KOPT-K1 (cell line): ENCODE results near the gene NAMPT.
"Not testable (repeated sequence)": the region's sequence is repeated elsewhere in the genome, so short reads cannot be mapped to it uniquely, and the experiment has no call there.

Experiments
- H3K27ac ChIP-seq: fragments of 200-600 bp; sonication (generic); 2 replicates; pipeline ENCODE4 v1.5.1; 2016; ENCODE audit warnings: antibody characterized with exemption, mild to moderate bottlenecking, low read depth, low read length; ENCODE audit not compliant: poor library complexity, severe bottlenecking
- H3K36me3 ChIP-seq: fragments of 200-600 bp; sonication (generic); 2 replicates; pipeline ENCODE4 v1.5.1; 2017; ENCODE audit warnings: antibody characterized with exemption, mild to moderate bottlenecking, low read length, moderate library complexity; ENCODE audit not compliant: insufficient read depth
- H3K9me3 ChIP-seq: fragments of 200-600 bp; sonication (generic); 2 replicates; pipeline ENCODE4 v1.5.1; 2017; ENCODE audit warnings: antibody characterized with exemption, low read length, mild to moderate bottlenecking; ENCODE audit not compliant: insufficient read depth, poor library complexity, severe bottlenecking

Gene NAMPT

DNA sequence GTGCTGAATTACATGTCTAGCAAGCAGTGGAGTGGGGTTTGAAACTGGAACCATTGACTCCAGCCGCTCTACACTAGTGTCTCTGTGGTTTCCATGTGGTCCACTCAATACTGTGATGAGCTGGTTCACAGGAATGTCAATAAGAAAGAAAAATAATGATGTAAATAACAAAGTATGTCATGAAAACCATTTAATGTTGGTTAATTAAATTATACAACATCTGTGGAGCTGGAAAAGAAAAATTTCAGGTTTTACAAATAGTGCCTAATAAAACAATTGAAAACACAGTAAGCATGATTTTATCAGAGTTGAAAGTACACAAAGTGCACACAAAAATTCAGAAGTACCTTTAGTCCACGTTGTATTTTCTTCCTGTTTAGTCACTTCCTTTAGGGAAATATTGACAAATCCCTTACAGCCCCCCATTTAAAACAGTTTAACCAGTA, 28.7 kb upstream of the NAMPT start:
- H3K9me3 ChIP-seq = no peaks in the 10 kb centered on the region
- no peak overlapping the region for H3K27ac ChIP-seq
- H3K36me3 ChIP-seq = no peaks in the 10 kb centered on the region

DNA sequence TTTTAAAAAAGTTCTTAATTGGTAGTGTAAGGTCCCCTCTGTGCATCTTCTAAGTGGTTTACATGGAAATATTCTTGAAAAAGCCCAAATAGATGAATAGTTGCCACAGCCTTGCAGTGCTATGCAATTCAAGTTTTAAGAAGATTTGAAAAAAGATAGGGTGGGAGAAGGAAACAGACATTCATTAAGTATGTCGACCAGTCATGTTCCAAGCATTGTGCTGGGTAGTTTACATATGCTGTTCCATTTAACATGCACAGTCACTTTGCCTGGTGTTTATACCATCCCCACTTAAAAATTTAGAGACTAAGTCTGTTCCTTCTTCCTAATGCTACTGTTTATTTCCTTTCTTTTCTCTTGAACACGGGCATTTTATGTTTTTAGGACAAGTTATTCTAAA, 28.1 kb upstream of the NAMPT start:
- H3K36me3 ChIP-seq = no peaks in the 10 kb centered on the region
- no peak overlapping the region for H3K27ac ChIP-seq
- H3K9me3 ChIP-seq = no peaks in the 10 kb centered on the region

GRCh38 chr7:106312099-106312871, 27.5 kb upstream of the NAMPT start:
- Histone ChIP-seq H3K36me3 (no peaks in the 10 kb centered on the region), H3K9me3 (no peaks in the 10 kb centered on the region), H3K27ac (no peak overlapping the region)

DNA sequence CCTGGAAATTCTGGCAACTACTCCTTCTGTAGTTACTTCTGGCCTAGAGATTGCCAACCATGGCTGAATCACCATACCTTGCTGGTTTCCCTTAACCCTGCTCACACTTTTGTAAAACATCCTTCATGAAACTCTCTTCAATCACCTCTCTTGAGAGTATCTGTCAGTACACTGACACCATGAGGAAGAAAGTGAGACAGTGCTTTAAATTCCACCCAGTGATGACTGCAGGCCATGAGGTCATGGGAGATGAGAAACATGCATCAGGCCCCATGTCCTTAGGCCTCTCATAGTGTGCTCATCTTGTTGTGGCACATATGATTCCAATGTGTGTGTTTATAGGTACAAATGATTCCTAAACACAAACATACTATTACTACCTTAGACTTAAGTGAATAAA, 24.6 kb upstream of the NAMPT start:
- no peak overlapping the region for H3K27ac ChIP-seq
- H3K9me3 ChIP-seq = no peaks in the 10 kb centered on the region
- no peaks in the 10 kb centered on the region for H3K36me3 ChIP-seq

DNA sequence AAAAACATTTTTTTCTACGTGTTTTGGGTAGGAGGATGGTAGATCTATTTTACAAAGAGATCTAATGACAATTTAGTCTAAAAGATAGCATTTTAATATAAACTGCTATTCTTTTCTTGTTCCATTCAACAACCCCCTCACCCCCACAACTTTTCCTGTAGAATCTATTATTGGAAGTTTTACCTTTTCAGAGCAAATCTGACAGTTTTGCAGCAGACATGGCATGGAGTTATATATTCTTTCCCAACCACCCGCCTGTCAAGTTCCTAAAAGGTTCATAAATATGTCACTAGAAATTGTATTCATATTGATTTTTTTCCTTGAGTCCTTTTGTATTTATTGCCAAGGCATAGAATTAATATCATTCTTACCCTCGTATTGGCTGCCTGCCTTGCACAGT, 21.5 kb upstream of the NAMPT start:
- Histone ChIP-seq H3K9me3 (peaks cover 3% of the 10 kb centered on the region), H3K36me3 (no peaks in the 10 kb centered on the region), H3K27ac (no peak overlapping the region)

GRCh38 chr7:106305732-106306131, 20.9 kb upstream of the NAMPT start:
- no peak overlapping the region for H3K27ac ChIP-seq

GRCh38 chr7:106304568-106304967, 19.8 kb upstream of the NAMPT start:
- Histone ChIP-seq H3K9me3 (peaks cover 3% of the 10 kb centered on the region), H3K36me3 (no peaks in the 10 kb centered on the region), H3K27ac (no peak overlapping the region)

More at GRCh38 chr7:106305732-106306131, 20.9 kb upstream of the NAMPT start:
- Histone ChIP-seq H3K9me3 (peaks cover 3% of the 10 kb centered on the region), H3K36me3 (no peaks in the 10 kb centered on the region)

- H3K36me3 ChIP-seq, H3K9me3 ChIP-seq, H3K27ac ChIP-seq: not testable (repeated sequence)
Measured at GRCh38 chr7:106298631-106299030, 13.8 kb upstream of the NAMPT start.

DNA sequence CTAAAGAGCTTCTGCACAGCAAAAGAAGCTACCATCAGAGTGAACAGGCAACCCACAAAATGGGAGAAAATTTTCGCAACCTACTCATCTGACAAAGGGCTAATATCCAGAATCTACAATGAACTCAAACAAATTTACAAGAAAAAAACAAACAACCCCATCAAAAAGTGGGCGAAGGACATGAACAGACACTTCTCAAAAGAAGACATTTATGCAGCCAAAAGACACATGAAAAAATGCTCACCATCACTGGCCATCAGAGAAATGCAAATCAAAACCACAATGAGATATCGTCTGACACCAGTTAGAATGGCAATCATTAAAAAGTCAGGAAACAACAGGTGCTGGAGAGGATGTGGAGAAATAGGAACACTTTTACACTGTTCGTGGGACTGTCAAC, 13.4 kb upstream of the NAMPT start:
- not testable (repeated sequence) for H3K36me3 ChIP-seq, H3K9me3 ChIP-seq, H3K27ac ChIP-seq

GRCh38 chr7:106294334-106294733, 9.6 kb upstream of the NAMPT start:
- Histone ChIP-seq H3K9me3 (peaks cover 8% of the 10 kb centered on the region), H3K27ac (no peak overlapping the region), H3K36me3 (no peaks in the 10 kb centered on the region)

DNA sequence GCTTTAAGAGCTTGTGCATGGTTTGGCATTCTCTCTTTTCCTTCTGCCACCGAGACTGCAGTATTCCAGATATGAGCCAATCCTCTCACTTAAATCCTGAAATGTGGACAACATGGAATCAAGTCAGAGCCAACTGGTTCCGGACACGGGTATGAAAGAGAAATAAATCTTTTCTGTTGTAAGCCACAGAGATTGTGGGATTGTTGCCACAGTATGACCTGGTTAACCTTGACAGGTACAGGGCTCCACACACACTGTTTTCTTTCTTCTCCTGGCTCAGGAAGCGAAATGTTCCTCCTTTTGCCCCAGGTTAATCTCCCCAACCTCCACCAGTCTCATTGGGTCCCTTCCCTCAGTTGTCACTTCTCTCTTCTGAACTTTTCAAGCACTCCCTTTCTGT, 6.5 kb upstream of the NAMPT start:
- Histone ChIP-seq H3K36me3 (no peaks in the 10 kb centered on the region), H3K27ac (no peak overlapping the region), H3K9me3 (peaks cover 8% of the 10 kb centered on the region)

GRCh38 chr7:106290319-106290718, 5.5 kb upstream of the NAMPT start:
- Histone ChIP-seq H3K36me3 (no peaks in the 10 kb centered on the region), H3K9me3 (peaks cover 8% of the 10 kb centered on the region), H3K27ac (no peak overlapping the region)

GRCh38 chr7:106289848-106290247, 5.1 kb upstream of the NAMPT start:
- Histone ChIP-seq H3K27ac (no peak overlapping the region), H3K36me3 (no peaks in the 10 kb centered on the region), H3K9me3 (peaks cover 8% of the 10 kb centered on the region)

DNA sequence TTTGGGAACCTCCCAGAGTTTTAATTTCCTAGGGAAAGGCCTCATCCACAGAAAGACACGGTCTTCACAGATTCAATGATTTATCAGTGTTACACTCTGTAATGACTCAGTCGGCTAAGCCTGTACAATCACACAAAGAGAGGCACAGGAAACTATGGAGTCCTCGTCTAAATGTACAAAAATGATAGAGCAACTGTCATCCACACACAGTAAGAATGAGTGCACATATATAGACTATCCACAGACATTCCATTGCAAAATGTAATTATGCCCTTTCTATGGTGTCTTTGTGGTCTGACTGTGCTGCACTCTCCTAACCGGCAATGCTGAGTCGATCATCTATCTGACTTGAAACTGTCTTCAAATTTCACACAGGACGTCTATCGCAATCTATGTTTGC, 3.5 kb upstream of the NAMPT start:
- Histone ChIP-seq H3K36me3 (no peaks in the 10 kb centered on the region), H3K27ac (no peak overlapping the region), H3K9me3 (peaks cover 7% of the 10 kb centered on the region)

DNA sequence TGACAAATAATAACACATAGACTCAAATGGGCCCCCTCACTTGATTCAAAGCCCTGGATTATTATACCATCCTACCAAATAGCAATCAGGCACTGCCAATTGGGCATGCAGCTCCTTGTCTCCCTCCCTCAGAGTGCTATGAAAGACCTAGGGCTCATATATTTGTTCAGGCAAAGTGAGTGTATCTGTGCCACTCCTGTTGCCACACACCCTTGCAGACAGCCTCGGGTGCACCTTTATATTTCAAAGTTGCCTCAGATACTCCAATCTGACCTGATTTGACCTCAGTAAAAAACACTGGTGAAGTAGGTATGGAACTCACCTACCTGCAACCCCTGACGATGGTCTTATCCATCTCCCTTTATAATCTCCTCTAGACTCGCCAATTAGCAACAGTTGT, 3.0 kb upstream of the NAMPT start:
- H3K36me3 ChIP-seq = no peaks in the 10 kb centered on the region
- H3K9me3 ChIP-seq = peaks cover 3% of the 10 kb centered on the region
- H3K27ac ChIP-seq = no peak overlapping the region

GRCh38 chr7:106285855-106286492, 1.2 kb upstream of the NAMPT start:
- H3K9me3 ChIP-seq = no peaks in the 10 kb centered on the region
- no peaks in the 10 kb centered on the region for H3K36me3 ChIP-seq
- peak overlapping the region; percentile 72 for H3K27ac ChIP-seq
